HepG2 (cell line): ENCODE results near the gene CMIP. TPM values are rescaled to one million over a fixed set of nuclear protein-coding genes. Genes with fewer than 3 reads are reported as not detected.

ENCODE experiments used
- BRD4 ChIP-seq: sonication (generic); formaldehyde crosslinking; IDR thresholded peaks from 2 replicates; pipeline ENCODE4 v1.4.0; 2020; ENCODE audit warnings: missing genetic modification reagents
- CEBPG ChIP-seq: IDR thresholded peaks from 2 replicates; pipeline ENCODE4 v1.6.1; 2016
- HDAC1 ChIP-seq: sonication (generic); formaldehyde crosslinking; IDR thresholded peaks from 2 replicates; pipeline ENCODE4 v1.5.1; 2020; ENCODE audit warnings: mild to moderate bottlenecking, missing genetic modification reagents
- NR2F1 ChIP-seq, 2 experiments: fragments of 450-650 bp in 1 of 2; formaldehyde crosslinking in 1 of 2; IDR thresholded peaks; 2 replicates each; pipeline versions ENCODE4 v1.5.0 to v1.6.1; 2016 to 2020; ENCODE audit warnings: mild to moderate bottlenecking in 1 of 2, missing compliant biosample characterization in 1 of 2, missing genetic modification reagents in 1 of 2, moderate library complexity in 1 of 2
- REPIN1 ChIP-seq: sonication (generic); formaldehyde crosslinking; IDR thresholded peaks from 2 replicates; pipeline ENCODE4 v1.8.0; 2022; ENCODE audit warnings: missing genetic modification reagents, low read depth, mild to moderate bottlenecking, borderline replicate concordance
- SAP130 ChIP-seq: IDR thresholded peaks from 2 replicates; pipeline ENCODE4 v1.6.1; 2016; ENCODE audit warnings: low read depth
- SIN3A ChIP-seq: IDR thresholded peaks from 2 replicates; pipeline ENCODE4 v1.6.1; 2011; ENCODE audit warnings: low read depth, mild to moderate bottlenecking, control low read depth, low read length, borderline replicate concordance
- SOX5 ChIP-seq: IDR thresholded peaks from 2 replicates; pipeline ENCODE4 v1.6.1; 2016; ENCODE audit warnings: borderline replicate concordance
- SP5 ChIP-seq: IDR thresholded peaks from 2 replicates; pipeline ENCODE4 v1.6.1; 2016; ENCODE audit warnings: low read depth, borderline replicate concordance
- TBX3 ChIP-seq: fragments of 450-650 bp; IDR thresholded peaks from 2 replicates; pipeline ENCODE4 v1.6.1; 2017; ENCODE audit warnings: antibody characterized with exemption, mild to moderate bottlenecking, inconsistent platforms, borderline replicate concordance
- TEAD3 ChIP-seq: optimal IDR thresholded peaks from 2 replicates; pipeline ENCODE3; 2016; ENCODE audit warnings: borderline replicate concordance
- ZMYM4 ChIP-seq: sonication (generic); formaldehyde crosslinking; IDR thresholded peaks from 2 replicates; pipeline ENCODE4 v1.8.1; 2023; ENCODE audit warnings: mild to moderate bottlenecking, missing genetic modification reagents
- ZNF10 ChIP-seq: sonication (generic); formaldehyde crosslinking; IDR thresholded peaks from 2 replicates; pipeline ENCODE4 v1.4.0; 2020; ENCODE audit warnings: mild to moderate bottlenecking, low read depth, missing genetic modification reagents, borderline replicate concordance
- ZNF44 ChIP-seq: sonication (generic); formaldehyde crosslinking; IDR thresholded peaks from 2 replicates; pipeline ENCODE4 v1.5.1; 2020; ENCODE audit warnings: mild to moderate bottlenecking, missing genetic modification reagents
- ZNF556 ChIP-seq: sonication (generic); formaldehyde crosslinking; IDR thresholded peaks from 2 replicates; pipeline ENCODE4 v1.4.0; 2020; ENCODE audit warnings: mild to moderate bottlenecking, missing genetic modification reagents, borderline replicate concordance
- polyA plus RNA-seq, 8 experiments: library from polyadenylated mRNA; depleted of rRNA in 3 of 8; stranded (reverse) in 7 of 8; unstranded in 1 of 8; fragments of >200 nt; fragmentation: Illumina TruSeq in 4 of 8; extraction: Trizol in 4 of 8; gene quantifications; 2 replicates each; pipeline versions ENCODE4 v1.2.1 to v1.2.3, GENCODE V29; 2011 to 2016; ENCODE audit warnings: low read depth in 4 of 8, missing spikeins in 1 of 8, mixed read lengths in 1 of 8; ENCODE audit not compliant: insufficient read depth in 1 of 8
- total RNA-seq, 5 experiments: library from RNA; depleted of rRNA; stranded (reverse); fragments of >200 nt; fragmentation: Illumina TruSeq; extraction: Trizol; gene quantifications; 2 replicates each; pipeline ENCODE4 v1.2.3, GENCODE V29; 2016; ENCODE audit warnings: low read depth in 1 of 5
- TF ChIP-seq, protein P1 (sequence below): sonication (generic); formaldehyde crosslinking; IDR thresholded peaks from 2 replicates; pipeline ENCODE4 v1.8.1; 2022; ENCODE audit warnings: mild to moderate bottlenecking, missing genetic modification reagents
- TF ChIP-seq, protein P2 (sequence below): sonication (generic); formaldehyde crosslinking; IDR thresholded peaks from 2 replicates; pipeline ENCODE4 v1.5.1; 2020; ENCODE audit warnings: missing genetic modification reagents, mild to moderate bottlenecking, borderline replicate concordance
- TF ChIP-seq, protein P3 (sequence below): IDR thresholded peaks from 2 replicates; pipeline ENCODE4 v1.6.1; 2018; ENCODE audit warnings: missing genetic modification reagents
- TF ChIP-seq, protein P4 (sequence below): sonication (generic); formaldehyde crosslinking; IDR thresholded peaks from 2 replicates; pipeline ENCODE4 v1.5.1; 2020; ENCODE audit warnings: mild to moderate bottlenecking, moderate library complexity, missing genetic modification reagents
- TF ChIP-seq, protein P5 (sequence below): sonication (generic); formaldehyde crosslinking; IDR thresholded peaks from 2 replicates; pipeline ENCODE4 v1.4.0; 2020; ENCODE audit warnings: missing genetic modification reagents

CMIP gene
- total and polyA plus RNA-seq, 2 of the 13 experiments (the other 11 are each of a cell fraction or from before 2014, with no cell fraction given), result 10.9 to 18.1 TPM

DNA sequence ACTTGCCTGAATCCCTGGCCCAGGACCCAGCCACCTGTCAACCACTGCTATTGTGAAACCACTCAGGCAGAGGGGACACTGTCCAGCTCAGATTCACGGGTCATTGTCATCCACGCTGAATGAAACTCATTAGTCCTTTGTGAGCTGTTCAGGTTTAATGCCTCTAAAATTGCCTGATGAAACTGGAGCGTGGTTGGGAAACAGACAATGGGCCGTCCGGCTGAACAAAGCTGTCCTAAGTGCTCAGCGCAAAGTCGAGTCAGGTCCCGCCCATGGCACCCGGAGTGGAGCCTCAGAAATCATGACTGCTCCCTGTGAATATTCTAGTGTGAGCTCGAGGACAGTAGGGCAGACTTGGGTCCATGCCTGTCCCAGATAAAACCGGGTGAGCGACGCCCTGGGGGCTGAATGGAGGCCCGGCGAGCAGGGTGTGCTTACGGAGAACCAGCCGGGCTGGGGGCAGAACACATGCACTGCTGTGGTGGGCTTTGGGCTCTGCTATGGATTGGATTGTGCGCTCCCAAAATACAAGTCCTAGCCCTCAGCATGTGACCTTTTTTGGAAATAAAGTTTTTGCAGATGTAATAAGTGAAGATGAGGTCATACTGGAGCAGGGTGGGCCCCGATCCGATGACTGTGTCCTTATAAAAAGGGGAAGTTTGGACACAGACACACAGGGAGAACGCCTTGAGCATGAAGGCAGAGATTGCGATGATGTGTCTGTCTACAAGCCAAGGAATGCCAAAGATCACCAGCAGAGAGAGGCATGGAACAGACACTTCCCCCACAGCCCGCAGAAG is 12.9 kb upstream of the CMIP start (continued):
- TF ChIP-seq NR2F1 (CRISPR knock-in tag; IDR thresholded peaks at IDR 0.05), result no peak
- 0 out of 2 replicates have a peak, but pooled peaks have one; percentile 4 for TF ChIP-seq TBX3
- TF ChIP-seq ZMYM4 (CRISPR knock-in tag), result no peak
- peak; percentile 57; the same call in 1 of the 2 replicates for TF ChIP-seq SAP130 (CRISPR knock-in tag)
- TF ChIP-seq BRD4 (CRISPR knock-in tag), result 0 out of 2 replicates have a peak, but pooled peaks have one; percentile 14
- peak; percentile 84 for TF ChIP-seq HDAC1 (CRISPR knock-in tag)
- 0 out of 2 replicates have a peak, but pooled peaks have one; percentile 30 for TF ChIP-seq REPIN1 (CRISPR knock-in tag)
- TF ChIP-seq, protein P1, sequence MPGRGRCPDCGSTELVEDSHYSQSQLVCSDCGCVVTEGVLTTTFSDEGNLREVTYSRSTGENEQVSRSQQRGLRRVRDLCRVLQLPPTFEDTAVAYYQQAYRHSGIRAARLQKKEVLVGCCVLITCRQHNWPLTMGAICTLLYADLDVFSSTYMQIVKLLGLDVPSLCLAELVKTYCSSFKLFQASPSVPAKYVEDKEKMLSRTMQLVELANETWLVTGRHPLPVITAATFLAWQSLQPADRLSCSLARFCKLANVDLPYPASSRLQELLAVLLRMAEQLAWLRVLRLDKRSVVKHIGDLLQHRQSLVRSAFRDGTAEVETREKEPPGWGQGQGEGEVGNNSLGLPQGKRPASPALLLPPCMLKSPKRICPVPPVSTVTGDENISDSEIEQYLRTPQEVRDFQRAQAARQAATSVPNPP, result 0 out of 2 replicates have a peak, but pooled peaks have one; percentile 15
- TF ChIP-seq CEBPG, result peak; percentile 77
- peak; percentile 75; the same call in 1 of the 2 replicates for TF ChIP-seq ZNF44
- TF ChIP-seq SIN3A, result peak; percentile 56; the same call in 1 of the 2 replicates
- TF ChIP-seq, protein P2, sequence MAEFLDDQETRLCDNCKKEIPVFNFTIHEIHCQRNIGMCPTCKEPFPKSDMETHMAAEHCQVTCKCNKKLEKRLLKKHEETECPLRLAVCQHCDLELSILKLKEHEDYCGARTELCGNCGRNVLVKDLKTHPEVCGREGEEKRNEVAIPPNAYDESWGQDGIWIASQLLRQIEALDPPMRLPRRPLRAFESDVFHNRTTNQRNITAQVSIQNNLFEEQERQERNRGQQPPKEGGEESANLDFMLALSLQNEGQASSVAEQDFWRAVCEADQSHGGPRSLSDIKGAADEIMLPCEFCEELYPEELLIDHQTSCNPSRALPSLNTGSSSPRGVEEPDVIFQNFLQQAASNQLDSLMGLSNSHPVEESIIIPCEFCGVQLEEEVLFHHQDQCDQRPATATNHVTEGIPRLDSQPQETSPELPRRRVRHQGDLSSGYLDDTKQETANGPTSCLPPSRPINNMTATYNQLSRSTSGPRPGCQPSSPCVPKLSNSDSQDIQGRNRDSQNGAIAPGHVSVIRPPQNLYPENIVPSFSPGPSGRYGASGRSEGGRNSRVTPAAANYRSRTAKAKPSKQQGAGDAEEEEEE, result no peak
- TF ChIP-seq ZNF556 (CRISPR knock-in tag), result peak; percentile 64; the same call in 1 of the 2 replicates
- TF ChIP-seq, protein P3, sequence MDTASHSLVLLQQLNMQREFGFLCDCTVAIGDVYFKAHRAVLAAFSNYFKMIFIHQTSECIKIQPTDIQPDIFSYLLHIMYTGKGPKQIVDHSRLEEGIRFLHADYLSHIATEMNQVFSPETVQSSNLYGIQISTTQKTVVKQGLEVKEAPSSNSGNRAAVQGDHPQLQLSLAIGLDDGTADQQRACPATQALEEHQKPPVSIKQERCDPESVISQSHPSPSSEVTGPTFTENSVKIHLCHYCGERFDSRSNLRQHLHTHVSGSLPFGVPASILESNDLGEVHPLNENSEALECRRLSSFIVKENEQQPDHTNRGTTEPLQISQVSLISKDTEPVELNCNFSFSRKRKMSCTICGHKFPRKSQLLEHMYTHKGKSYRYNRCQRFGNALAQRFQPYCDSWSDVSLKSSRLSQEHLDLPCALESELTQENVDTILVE, result no peak
- TF ChIP-seq, protein P4, sequence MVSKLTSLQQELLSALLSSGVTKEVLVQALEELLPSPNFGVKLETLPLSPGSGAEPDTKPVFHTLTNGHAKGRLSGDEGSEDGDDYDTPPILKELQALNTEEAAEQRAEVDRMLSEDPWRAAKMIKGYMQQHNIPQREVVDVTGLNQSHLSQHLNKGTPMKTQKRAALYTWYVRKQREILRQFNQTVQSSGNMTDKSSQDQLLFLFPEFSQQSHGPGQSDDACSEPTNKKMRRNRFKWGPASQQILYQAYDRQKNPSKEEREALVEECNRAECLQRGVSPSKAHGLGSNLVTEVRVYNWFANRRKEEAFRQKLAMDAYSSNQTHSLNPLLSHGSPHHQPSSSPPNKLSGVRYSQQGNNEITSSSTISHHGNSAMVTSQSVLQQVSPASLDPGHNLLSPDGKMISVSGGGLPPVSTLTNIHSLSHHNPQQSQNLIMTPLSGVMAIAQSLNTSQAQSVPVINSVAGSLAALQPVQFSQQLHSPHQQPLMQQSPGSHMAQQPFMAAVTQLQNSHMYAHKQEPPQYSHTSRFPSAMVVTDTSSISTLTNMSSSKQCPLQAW (CRISPR knock-in tag), result no peak
- TF ChIP-seq TEAD3 (CRISPR knock-in tag), result no peak
- no peak for TF ChIP-seq ZNF10 (CRISPR knock-in tag)
- TF ChIP-seq, protein P5, sequence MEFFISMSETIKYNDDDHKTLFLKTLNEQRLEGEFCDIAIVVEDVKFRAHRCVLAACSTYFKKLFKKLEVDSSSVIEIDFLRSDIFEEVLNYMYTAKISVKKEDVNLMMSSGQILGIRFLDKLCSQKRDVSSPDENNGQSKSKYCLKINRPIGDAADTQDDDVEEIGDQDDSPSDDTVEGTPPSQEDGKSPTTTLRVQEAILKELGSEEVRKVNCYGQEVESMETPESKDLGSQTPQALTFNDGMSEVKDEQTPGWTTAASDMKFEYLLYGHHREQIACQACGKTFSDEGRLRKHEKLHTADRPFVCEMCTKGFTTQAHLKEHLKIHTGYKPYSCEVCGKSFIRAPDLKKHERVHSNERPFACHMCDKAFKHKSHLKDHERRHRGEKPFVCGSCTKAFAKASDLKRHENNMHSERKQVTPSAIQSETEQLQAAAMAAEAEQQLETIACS (CRISPR knock-in tag), result peak; percentile 46; the same call in 1 of the 2 replicates
- peak; percentile 37 for TF ChIP-seq SOX5 (CRISPR knock-in tag)
- TF ChIP-seq SP5 (CRISPR knock-in tag), result peak; percentile 31; the same call in 1 of the 2 replicates
